Endothelial cell (in vitro differentiated cells): ENCODE data around the gene FBXO41. TPM values are rescaled to one million over a fixed set of nuclear protein-coding genes. Genes with fewer than 3 reads are reported as not detected.

Source experiments
- DNase-seq: peaks from one replicate; pipeline ENCODE4 v3.0.0; 2021; ENCODE audit warnings: low spot score
- H3K27ac Mint-ChIP-seq: one replicate; pipeline ENCODE4 v1.8.0; 2021; ENCODE audit warnings: mixed read lengths, inconsistent platforms; ENCODE audit not compliant: unreplicated experiment
- H3K27me3 Mint-ChIP-seq: one replicate; pipeline ENCODE4 v1.8.0; 2021; ENCODE audit warnings: mild to moderate bottlenecking, moderate library complexity, mixed read lengths, inconsistent platforms; ENCODE audit not compliant: unreplicated experiment
- H3K36me3 Mint-ChIP-seq: one replicate; pipeline ENCODE4 v1.8.0; 2021; ENCODE audit warnings: mild to moderate bottlenecking, low read depth, mixed read lengths, inconsistent platforms; ENCODE audit not compliant: unreplicated experiment
- H3K4me1 Mint-ChIP-seq: one replicate; pipeline ENCODE4 v1.8.0; 2021; ENCODE audit warnings: mild to moderate bottlenecking, mixed read lengths, inconsistent platforms; ENCODE audit not compliant: unreplicated experiment
- H3K4me3 Mint-ChIP-seq: one replicate; pipeline ENCODE4 v1.8.0; 2021; ENCODE audit warnings: mild to moderate bottlenecking, mixed read lengths, inconsistent platforms; ENCODE audit not compliant: unreplicated experiment
- H3K9me3 Mint-ChIP-seq: one replicate; pipeline ENCODE4 v1.8.0; 2021; ENCODE audit warnings: mixed read lengths, inconsistent platforms; ENCODE audit not compliant: unreplicated experiment
- CTCF ChIP-seq: fragments of 200-600 bp; sonication (generic); IDR thresholded peaks from one replicate; pipeline ENCODE4 v1.5.0; 2021; ENCODE audit warnings: antibody characterized with exemption; ENCODE audit not compliant: unreplicated experiment
- total RNA-seq: library from RNA; stranded (reverse); fragmentation: NEBNext Ultra II Directional; extraction: Animal tissue kit (Norgen Biotek cat#: 25700); gene quantifications from one replicate; pipeline ENCODE4 v1.2.1, GENCODE V29; 2021; ENCODE audit not compliant: unreplicated experiment

Gene FBXO41
- total RNA-seq, 1 donor from 2014 or later = 2.1 TPM

GRCh38 chr2:73225513-73226360, 58.5 kb downstream of the FBXO41 start:
- Mint-ChIP-seq H3K4me1 (peaks cover 3% of the 10 kb centered on the region), H3K27me3 (peaks cover 3% of the 10 kb centered on the region), H3K27ac (no peak overlapping the region), H3K9me3 (no peaks in the 10 kb centered on the region), H3K4me3 (no peak overlapping the region), H3K36me3 (peaks cover 31% of the 10 kb centered on the region)
- no peak for TF ChIP-seq CTCF
- DNase-seq = no peak

- no peak overlapping the region for H3K4me3 Mint-ChIP-seq
- no peaks in the 10 kb centered on the region for H3K9me3 Mint-ChIP-seq
- H3K27me3 Mint-ChIP-seq = no peaks in the 10 kb centered on the region
- H3K36me3 Mint-ChIP-seq = peaks cover 25% of the 10 kb centered on the region
- no peak overlapping the region for H3K27ac Mint-ChIP-seq
- DNase-seq = no peak
- H3K4me1 Mint-ChIP-seq = peaks cover 3% of the 10 kb centered on the region
- no peak for TF ChIP-seq CTCF
Observed at GRCh38 chr2:73223821-73224220, 60.5 kb downstream of the FBXO41 start.

- no peak overlapping the region for H3K4me3 Mint-ChIP-seq
- H3K27me3 Mint-ChIP-seq = peaks cover 1% of the 10 kb centered on the region
- no peaks in the 10 kb centered on the region for H3K9me3 Mint-ChIP-seq
- H3K4me1 Mint-ChIP-seq = peaks cover 19% of the 10 kb centered on the region
- TF ChIP-seq CTCF = no peak
- no peak for DNase-seq
- H3K27ac Mint-ChIP-seq = no peak overlapping the region
- peaks cover 20% of the 10 kb centered on the region for H3K36me3 Mint-ChIP-seq
Observed at GRCh38 chr2:73218298-73218697, 66.0 kb downstream of the FBXO41 start.

GRCh38 chr2:73217826-73218225, 66.5 kb downstream of the FBXO41 start:
- Mint-ChIP-seq H3K9me3 (no peaks in the 10 kb centered on the region), H3K27me3 (peaks cover 6% of the 10 kb centered on the region), H3K36me3 (peaks cover 20% of the 10 kb centered on the region), H3K27ac (no peak overlapping the region), H3K4me3 (no peak overlapping the region), H3K4me1 (peaks cover 19% of the 10 kb centered on the region)
- TF ChIP-seq CTCF = no peak
- DNase-seq = no peak

- Mint-ChIP-seq H3K36me3 (peaks cover 18% of the 10 kb centered on the region), H3K27ac (peak overlapping the region; percentile 24), H3K9me3 (no peaks in the 10 kb centered on the region), H3K27me3 (peaks cover 7% of the 10 kb centered on the region), H3K4me3 (no peak overlapping the region), H3K4me1 (peaks cover 19% of the 10 kb centered on the region)
- DNase-seq = no peak
- TF ChIP-seq CTCF = no peak
Observed at GRCh38 chr2:73217160-73217559, 67.1 kb downstream of the FBXO41 start.
